ENCODE results near the gene CFAP20DC.
"Not testable (repeated sequence)": the region's sequence is repeated elsewhere in the genome, so short reads cannot be mapped to it uniquely, and the experiment has no call there.

Gene CFAP20DC

DNA sequence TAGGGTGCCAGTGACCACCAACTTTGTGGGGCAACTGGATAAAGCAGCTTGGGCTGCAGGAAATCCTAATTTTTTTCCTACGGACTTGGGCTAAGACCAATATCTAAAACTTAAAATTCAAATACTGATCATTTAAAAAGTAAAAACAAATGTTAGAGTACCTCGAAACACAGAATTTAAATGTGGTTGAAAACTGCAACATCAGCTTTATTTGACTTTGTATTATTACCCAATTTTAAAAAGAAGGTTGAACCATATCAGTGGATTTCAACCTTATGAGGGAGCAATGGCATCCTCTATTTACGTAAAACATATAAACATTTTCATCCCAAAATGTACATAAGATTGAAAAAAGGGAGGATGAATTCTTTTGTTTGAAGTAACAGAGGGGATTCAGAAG, 26.2 kb downstream of the CFAP20DC start:
- in situ Hi-C loops (cut with MboI; ENCODE audit: low sequenced_read_pairs): no loop called here

- in situ Hi-C loops (cut with MboI; ENCODE audit: low sequenced_read_pairs): no loop called here
These were observed 32.2 kb downstream of the CFAP20DC start for GRCh38 chr3:59017617-59017984.

DNA sequence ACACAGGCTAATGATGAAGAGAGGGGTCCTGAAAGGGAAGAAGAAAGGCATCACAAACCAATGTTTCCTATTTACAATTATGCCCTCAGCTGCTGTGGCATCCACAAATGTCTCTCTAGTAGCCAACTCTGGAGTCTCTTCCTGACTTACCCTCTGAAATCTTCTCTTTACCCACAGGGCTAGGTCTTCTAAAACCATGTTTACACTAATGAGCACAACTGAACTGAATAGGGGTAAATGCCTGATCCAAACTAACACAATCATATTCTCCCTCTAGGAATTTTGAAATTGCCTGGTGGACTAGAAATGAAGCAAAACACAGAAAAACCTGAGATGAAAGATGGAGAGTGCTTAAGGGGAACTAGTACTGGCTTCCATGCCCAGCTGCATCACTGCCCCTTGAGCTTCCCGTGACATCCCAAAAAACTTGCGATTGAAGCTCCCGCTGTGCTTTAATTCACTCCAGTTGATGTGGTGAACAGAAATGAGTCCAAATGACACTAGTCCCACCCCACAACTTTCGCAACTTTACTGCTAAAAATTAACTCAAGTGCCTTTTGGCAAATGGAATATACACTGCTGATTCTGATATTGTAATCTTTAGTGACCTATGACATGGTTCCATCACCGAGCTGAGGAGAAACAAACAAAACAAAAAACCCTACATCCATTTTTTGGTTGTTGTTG, 32.8 kb downstream of the CFAP20DC start:
- in situ Hi-C loops (cut with MboI; ENCODE audit: low sequenced_read_pairs): no loop called here

DNA sequence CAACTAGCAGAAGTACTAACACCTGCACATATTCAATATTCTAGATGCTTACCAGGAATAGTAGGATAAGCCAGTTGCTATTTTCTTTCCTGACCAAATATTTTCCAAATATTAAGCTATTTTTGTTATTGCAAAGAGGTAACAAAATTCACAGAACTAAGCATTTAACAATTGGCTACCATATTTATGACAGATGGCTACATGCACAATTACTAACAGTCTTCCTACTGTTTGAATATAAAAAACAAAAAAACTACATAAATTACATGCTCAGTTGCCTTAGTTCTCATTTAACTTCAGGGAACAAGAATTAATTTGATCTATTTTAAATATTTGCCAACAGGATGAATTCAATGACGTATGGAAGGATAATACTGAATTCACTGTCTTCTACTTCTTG, 36.2 kb downstream of the CFAP20DC start:
- in situ Hi-C loops (cut with MboI; ENCODE audit: low sequenced_read_pairs): no loop called here

DNA sequence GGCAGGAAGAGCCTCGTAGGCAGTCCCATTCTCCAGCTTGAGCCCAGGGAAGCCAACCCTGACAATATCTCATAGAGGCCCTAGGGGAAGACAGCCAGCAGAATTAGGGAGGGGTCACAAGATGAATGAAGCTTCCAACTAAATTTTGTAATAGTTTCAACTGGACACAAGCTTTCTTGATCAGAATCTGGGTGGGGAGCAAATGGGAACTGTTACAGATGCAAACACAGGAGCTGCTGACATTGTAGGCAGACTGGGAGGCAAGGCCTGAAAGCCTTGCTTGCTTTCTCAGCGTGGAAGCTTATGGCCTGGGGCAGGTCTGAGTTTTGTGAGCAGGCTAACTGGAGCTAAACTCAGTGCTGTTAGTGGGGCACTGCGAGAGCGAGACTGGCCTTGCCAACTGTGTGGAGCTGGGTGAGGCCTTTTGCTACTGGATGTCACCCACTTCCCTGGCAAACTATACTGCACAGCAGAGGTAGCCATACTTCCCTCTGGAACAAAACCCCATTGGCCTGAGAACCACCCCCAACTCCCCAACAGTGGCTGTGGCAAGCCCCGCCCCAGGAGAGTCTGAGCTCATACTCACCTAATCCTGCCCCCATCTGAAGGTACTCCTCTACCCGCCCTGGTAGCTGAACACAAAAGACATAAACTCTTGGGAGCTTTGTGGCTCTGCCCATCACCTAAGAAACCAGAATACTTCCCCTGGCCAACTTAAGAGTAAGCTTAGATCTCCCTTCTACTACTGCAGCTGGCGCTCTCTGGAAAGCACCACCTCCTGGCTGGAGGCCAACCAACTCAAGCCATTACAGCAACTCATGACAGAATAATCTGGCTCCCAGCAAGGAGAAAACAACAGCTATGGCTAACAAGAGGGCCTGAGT, 42.9 kb downstream of the CFAP20DC start:
- in situ Hi-C loops (cut with MboI; ENCODE audit: low sequenced_read_pairs): no loop called here

DNA sequence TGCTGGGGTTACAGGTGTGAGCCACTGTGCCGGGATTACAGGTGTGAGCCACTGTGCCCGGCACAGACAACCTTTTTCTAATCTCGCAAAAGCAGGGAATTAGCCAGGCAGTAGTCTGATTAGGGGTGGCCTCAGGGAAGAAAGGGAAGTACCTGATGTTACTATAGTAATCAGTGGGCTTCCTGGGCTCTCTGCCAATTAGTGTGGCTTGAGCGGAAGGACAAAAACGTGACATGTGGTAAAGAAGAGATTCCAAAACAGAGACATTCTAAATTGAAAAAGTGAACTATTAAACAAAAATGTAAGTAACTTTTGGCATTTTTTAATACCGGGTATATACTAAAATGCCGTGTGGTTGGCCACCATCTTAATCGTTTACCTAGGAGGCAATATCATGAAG, 48.1 kb downstream of the CFAP20DC start:
- in situ Hi-C loops (cut with MboI; ENCODE audit: low sequenced_read_pairs): no loop called here

- in situ Hi-C loops (cut with MboI; ENCODE audit: low sequenced_read_pairs): no loop called here
These were observed 50.1 kb downstream of the CFAP20DC start for GRCh38 chr3:58999774-59000160.

DNA sequence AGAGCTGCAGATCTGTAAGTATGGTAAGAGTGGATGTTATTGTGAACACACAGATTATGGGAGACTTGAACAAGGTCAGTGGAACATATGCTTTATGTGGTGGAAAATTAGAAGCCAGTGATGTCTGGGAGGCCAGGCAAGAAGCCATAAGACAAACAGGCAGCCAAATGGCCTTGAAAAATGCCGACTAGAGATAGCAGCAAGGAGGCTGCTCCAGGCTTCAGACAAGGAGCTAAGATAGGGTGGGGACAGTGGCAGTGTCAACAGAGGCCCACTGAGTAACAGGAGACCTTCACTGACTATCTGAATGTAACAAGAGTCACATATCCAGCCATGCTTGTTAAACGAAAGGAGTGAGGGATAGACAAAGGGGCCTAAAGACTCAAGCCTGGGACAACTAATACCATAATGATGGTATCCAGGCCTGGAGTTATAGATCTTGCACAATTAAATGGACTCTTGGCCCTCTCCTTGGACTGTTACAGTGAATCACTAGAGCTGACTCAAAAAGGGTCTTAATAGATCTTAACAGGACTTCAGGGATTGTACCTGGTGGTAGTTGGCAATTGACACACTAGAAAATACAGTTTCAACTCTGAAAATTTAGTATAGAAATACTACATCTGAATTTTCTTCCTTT, 50.6 kb downstream of the CFAP20DC start:
- in situ Hi-C loops (cut with MboI; ENCODE audit: low sequenced_read_pairs): no loop called here

- in situ Hi-C loops (cut with MboI; ENCODE audit: low sequenced_read_pairs): no loop called here
These were observed 51.2 kb downstream of the CFAP20DC start for GRCh38 chr3:58998476-58999117.

DNA sequence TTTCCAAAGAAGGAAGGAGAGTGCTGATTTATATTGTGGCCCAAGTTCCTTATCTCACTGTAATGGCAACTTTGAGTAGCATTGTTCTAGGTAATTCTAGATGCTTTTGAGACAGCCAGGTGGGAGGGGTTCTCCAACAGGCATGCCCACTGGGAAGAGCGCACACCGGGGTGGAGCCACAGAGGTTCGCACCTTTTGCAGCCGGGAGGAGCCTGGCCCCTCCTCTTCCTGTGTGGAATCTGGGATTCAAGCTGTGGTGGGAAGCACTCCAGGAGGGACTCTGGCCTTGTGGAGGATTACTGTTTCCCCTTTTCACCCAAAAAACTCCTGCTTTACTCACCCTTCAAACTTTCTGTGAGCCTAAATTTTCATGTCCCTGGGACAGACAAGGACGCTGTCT, 53.1 kb downstream of the CFAP20DC start:
- in situ Hi-C loops (cut with MboI; ENCODE audit: low sequenced_read_pairs): no loop called here

- in situ Hi-C loops (cut with MboI; ENCODE audit: low sequenced_read_pairs): no loop called here
These were observed 55.0 kb downstream of the CFAP20DC start for GRCh38 chr3:58994746-58995330.

DNA sequence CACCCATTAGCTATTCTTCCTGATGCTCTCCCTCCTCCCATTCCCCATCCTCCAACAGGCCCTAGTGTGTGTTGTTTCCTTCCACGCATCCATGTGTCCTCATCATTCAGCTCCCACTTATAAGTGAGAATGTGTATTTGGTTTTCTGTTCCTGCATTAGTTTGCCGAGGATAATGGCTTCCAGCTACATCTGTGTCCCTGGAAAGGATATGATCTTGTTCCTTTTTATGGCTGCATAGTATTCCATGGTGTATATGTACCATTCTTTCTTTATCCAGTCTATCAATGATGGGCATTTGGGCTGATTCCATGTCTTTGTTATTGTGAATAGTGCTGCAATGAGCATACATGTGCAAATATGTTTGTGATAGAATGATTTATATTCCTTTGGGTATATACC, 56.3 kb downstream of the CFAP20DC start:
- in situ Hi-C loops (cut with MboI; ENCODE audit: low sequenced_read_pairs): no loop called here

- in situ Hi-C loops (cut with MboI; ENCODE audit: low sequenced_read_pairs): no loop called here
These were observed 58.2 kb downstream of the CFAP20DC start for GRCh38 chr3:58991623-58992022.

- in situ Hi-C loops (cut with MboI; ENCODE audit: low sequenced_read_pairs): no loop called here
These were observed 58.8 kb downstream of the CFAP20DC start for GRCh38 chr3:58991026-58991425.

- in situ Hi-C loops (cut with MboI; ENCODE audit: low sequenced_read_pairs): no loop called here
These were observed 59.9 kb downstream of the CFAP20DC start for GRCh38 chr3:58989955-58990354.

- in situ Hi-C loops (cut with MboI; ENCODE audit: low sequenced_read_pairs): no loop called here
These were observed 60.7 kb downstream of the CFAP20DC start for GRCh38 chr3:58989163-58989562.

DNA sequence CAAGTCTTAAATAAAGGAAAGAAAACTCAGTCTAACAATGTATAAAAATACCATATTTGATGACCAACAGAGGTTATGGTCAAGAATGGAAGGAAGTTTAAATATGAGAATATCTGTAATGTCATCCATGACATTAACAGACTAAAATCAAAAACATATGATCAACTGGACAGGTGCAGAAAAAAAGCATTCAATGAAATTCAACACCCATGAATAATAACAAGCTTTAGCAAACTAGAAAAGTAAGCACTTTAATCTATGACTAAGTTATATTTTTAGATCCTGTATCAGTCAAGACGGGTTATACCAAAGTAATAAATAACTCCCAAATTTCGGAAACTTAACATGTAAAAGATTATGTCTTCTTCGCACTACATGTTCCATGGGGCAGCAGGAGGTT, 61.8 kb downstream of the CFAP20DC start:
- in situ Hi-C loops (cut with MboI; ENCODE audit: low sequenced_read_pairs): no loop called here

GRCh38 chr3:58986654-58987053, 63.2 kb downstream of the CFAP20DC start:
- in situ Hi-C loops (cut with MboI; ENCODE audit: low sequenced_read_pairs): no loop called here

DNA sequence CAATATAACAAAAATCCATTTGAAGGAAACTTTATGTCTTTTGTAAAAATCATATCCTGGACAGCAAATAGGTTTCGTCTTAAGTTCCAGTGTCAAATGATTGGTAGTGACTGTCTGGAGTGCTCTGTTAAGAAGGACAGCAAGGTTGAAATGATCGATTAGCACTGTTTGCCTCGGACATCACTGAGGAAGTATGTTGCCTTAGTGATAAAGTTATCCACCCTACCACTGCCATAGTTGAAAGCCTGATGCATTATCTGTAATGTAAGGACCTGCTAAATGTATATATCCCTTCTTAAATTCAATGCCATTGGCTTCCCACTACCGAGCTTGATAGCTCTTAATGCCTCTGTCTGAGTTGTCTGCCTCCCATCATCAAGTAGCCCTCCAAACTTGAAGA, 70.0 kb downstream of the CFAP20DC start:
- in situ Hi-C loops (cut with MboI; ENCODE audit: low sequenced_read_pairs): no loop called here

- in situ Hi-C loops (cut with MboI; ENCODE audit: low sequenced_read_pairs): no loop called here
These were observed 76.0 kb downstream of the CFAP20DC start for GRCh38 chr3:58973796-58974195.

- in situ Hi-C loops (cut with MboI; ENCODE audit: low sequenced_read_pairs): not testable (repeated sequence)
These were observed 82.0 kb downstream of the CFAP20DC start for GRCh38 chr3:58967866-58968265.
